CD4-positive, alpha-beta T cell treated with Interleukin-1 beta for 1 hour (primary cell): ENCODE results near the gene AGO4.
"Not testable (repeated sequence)": the region's sequence is repeated elsewhere in the genome, so short reads cannot be mapped to it uniquely, and the experiment has no call there.

Experiments
- DNase-seq, 2 donors: peaks; one replicate each; pipeline ENCODE4 v3.0.0-alpha.2; 2020 to 2022

The AGO4 gene

DNA sequence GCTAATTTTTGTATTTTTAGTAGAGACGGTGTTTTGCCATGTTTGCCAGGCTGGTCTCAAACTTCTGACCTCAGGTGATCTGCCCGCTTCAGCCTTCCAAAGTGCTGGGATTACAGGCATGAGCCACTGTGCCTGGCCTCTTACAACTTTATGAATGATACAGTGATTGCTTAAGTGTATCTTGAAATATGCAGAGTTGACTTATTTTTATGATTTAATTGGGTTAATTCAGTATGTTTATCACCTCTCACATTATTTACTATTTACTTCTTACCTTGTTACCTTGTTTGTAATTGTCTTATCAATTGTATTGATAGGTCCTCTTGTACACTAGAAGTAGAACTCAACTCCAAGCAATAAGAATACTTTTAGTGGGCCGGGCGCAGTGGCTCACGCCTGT is 4.9 kb downstream of the AGO4 start:
- DNase-seq = not testable (repeated sequence)

DNA sequence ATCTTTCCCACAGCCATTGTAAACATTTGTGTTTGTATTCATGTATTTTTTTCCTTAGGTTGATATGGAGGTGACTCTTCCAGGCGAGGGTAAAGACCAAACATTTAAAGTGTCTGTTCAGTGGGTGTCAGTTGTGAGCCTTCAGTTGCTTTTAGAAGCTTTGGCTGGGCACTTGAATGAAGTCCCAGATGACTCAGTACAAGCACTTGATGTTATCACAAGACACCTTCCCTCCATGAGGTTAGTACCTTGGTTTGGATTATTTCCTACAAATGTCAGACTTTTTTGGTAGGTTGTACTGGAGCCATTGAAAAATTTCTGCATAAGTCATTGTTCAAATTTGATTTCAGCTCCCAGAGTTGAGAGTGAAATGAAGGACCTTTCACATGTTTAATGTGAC is 17.4 kb downstream of the AGO4 start:
- DNase-seq = no peak

DNA sequence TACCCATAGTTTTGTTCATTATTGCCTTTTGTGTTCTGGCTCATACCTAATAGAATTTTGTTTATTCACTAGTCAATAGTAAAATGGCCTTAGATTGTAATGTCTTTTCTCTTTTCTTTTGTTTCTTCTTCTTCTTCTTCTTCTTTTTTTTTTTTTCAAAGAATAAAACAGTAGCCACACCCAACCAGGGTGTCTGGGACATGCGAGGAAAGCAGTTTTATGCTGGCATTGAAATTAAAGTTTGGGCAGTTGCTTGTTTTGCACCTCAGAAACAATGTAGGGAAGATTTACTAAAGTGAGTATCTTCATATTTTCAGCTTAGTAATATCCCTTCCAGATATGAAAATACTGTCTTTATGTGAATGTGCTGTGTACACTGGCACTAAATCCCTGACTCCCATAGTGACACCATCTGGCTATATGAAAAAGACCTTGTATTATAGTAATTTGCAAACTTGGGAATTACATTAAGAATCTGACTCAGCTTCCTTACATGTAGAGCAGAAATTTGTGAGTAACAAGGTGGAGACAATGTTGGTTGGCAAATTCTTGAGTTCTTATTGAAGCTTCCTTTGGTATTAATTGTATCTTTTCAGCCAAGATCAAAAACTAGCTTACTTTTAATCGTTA is 24.6 kb downstream of the AGO4 start:
- no peak for DNase-seq

DNA sequence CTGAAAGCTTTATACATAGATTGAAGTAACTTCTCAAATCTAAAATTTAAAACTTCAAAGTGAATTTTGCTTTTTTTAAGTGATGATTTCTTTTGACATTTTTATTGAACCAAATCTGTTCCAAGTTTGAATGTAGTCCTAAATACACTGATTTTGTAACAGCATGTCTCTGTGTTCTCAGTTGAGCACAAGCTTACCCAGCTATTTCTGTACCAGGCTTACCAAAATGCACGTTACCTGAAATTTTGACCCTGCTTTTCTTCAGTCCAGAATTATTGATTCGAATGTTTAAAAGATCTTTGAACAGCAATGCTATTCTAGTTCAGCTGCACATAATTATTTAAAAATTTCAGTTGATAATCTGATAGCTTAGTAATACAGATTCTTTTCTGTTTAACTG is 25.6 kb downstream of the AGO4 start:
- DNase-seq = no peak

DNA sequence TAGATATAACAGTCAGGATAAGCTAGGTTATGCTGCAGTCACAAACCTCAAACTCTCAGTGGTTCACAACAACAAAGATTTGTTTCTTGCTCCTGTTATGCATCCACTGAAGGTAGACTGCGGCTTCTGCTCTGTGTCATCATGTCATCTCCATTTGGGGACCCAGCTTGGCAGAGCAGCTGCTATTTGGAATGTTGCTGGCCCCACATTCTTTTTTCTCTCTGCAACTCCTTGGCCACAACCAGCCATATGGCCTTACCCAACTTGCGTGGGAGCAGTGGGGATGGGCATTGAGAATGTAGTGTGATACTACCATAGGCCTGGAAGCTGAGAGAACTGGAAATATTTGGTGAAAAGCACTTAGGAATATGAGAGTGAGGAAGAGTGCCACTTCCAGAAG is 26.4 kb downstream of the AGO4 start:
- no peak for DNase-seq

DNA sequence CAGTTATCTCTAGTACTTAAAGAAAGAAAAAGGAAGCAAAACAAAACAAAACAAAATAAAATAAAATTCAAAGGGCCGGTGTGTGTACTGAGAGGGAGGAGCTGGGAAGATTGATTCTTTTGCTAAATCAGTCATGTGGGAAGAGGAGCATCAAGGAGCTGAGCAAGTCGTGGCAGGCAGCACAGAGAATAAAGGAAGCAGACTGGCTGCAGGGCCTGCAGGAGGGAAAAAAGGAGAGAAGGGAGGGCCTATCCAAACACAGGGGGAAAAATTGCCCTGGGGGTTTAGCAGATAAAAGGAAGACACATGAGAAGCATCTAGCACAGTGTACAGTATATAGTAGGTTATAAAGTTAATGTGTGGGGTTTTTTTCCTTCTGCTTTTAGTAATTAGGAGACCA is 27.6 kb downstream of the AGO4 start:
- no peak for DNase-seq

DNA sequence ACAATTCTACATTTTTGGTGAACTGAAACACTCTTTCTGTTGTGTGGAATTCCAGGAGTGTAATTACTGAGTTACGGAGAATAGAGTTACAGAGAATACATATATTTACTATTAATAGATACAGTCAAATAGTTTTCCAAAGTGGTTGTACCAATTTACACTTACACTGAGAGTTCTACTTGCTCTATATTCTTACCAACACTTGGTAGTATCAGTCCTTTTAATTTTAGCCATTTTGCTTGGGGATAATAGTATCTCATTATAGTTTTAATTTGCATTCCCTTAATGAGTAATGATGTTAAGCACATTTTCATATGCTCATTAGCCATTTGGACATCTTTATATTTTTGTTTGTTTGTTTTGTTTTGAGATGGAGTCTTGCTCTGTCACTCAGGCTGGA is 28.9 kb downstream of the AGO4 start:
- DNase-seq = no peak

DNA sequence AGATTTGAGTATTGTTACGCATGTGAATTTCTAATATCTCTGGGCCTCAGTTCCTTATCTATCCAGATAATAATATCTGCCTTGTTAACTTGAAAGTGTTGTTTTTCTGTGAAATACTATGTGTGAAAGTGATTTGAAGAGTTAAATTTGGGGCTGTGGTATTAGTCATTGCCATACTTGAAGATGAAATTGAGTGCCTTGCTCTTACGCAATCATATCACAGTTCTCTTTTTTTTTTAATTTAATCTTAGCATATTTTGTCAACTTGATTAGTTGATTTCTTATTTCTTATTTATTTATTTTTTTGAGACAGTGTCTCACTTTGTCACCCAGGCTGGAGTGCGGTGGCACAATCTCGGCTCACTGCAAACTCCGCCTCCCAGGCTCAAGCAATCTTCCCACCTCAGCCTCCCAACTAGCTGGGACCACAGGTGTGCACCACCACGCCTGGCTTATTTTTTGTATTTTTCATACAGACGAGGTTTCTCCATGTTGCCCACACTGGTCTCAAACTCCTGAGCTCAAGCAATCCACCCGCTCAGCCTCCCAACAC is 31.0 kb downstream of the AGO4 start:
- no peak for DNase-seq

DNA sequence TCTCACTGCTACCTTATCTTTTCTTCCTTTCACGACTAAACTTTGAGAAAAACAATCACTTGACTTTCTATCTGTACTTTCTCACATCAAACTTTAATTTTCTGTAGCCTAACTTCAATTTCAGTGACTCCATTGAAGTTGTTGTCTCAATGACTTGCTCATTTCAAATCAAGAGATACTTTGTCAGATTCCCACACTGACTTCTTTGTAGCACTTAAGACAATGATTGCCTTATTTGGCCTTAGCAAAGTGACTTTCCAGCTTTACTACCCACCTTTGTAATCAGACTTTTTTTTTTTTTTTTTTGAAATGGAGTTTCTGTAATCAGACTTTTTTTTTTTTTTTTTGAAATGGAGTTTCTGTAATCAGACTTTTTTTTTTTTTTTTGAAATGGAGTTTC is 37.0 kb downstream of the AGO4 start:
- no peak for DNase-seq

DNA sequence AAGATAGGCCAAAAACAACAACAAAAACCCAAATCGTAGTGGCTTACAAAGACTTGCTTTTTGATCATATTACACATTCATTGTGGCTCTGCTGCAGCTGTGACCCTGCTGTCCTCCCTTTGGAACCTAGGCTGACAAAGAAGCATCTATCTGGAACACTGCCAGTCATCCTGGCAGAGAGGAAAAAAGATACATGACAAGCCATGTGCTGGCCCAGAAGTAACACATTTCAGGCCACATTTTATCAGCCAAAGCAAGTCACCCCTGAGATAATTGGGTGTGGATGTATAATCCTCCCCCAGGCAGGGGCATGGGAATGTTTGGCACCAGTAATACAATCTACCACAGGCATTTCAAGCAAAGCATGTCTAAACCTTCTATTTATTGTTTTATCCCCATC is 38.0 kb downstream of the AGO4 start:
- no peak for DNase-seq

DNA sequence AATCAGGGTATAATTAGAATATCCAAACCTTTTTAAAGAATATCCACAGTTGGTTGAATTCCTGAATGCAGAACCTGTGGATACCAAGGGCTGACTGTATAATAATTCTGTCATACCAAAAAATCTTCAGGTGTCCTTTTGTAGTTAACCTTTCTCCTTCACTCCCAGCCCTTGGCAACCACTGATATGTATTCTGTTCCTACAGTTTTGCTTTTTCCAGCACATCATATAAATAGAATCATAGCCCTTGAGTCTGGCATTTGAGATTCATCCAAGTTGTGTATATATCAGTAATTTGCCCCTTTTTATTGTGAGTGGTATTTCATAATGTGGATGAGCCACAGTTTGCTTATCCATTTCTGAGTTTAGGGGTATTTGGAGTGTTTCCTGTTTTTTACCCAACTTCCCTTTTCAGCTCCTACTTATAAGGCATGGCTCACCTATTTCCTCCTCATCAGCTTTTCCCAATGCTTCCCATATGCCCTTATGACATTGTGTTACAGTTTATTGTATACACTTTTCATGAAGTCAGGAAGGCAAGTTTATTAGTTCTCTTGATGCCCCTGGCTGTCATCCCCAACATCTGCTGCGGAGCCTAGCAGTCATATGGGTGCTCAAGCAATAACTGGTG is 40.2 kb downstream of the AGO4 start:
- DNase-seq = no peak

DNA sequence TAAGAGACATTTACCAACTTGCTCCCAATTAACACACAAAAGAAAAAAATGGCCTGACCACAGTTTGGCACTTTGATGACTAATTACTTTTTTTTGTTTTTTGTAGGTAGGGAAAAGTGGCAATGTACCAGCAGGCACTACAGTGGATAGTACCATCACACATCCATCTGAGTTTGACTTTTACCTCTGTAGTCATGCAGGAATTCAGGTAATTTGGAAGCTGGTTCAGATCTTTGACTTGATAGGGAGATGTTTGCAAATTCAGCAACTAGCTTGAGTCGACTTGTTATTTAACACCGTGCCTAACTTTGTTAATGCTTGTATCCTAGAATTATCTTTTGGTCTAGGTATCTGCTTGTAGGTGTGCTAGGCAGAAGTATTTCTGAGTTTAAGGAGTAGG is 42.2 kb downstream of the AGO4 start:
- no peak for DNase-seq

DNA sequence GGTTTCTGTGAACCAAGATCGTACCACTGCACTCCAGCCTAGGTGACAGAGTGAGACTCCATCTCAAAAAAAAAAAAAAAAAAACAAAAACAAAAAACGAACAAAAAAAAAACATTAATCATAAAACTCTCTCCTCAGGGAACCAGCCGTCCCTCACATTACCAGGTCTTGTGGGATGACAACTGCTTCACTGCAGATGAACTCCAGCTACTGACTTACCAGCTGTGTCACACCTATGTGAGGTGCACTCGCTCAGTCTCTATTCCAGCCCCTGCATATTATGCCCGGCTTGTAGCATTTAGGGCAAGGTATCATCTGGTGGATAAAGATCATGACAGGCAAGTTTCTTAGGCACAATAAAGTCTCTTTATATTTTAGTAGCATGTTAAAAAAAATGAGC is 42.9 kb downstream of the AGO4 start:
- no peak for DNase-seq

DNA sequence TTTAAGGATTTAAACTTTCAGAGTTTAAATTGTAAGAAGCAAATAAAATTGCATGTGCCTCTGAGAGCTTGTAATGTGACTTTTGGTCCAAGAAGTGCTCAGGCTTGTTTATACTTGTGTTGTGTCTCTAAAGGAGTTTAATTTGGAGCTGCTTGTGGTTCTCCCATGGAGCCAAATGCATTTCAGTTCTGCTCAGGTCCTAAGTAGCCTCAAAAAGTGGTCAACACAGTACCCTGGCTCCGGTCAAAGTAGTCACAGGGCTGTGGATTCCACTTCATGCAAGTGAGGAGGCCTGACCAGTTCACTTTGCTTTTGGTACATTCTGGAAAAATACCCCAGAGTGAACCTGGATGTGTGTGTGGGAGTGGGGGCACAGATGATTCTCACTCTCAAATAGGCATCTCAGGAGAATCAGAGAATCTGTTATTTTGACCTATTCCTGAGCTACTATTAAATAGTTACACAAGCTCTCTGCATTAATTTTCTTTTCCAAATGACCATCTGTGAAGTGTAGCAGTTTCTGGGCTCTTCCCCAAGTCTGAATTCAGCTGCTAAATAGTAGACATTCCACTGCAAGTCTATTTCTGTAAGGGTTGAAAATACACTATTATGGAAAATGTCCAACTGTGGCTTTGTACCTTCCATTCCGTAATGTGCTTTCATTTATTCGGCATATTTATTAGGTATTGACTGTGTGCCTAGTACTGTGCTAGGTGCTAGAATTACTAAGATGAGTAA is 43.5 kb downstream of the AGO4 start:
- no peak for DNase-seq

DNA sequence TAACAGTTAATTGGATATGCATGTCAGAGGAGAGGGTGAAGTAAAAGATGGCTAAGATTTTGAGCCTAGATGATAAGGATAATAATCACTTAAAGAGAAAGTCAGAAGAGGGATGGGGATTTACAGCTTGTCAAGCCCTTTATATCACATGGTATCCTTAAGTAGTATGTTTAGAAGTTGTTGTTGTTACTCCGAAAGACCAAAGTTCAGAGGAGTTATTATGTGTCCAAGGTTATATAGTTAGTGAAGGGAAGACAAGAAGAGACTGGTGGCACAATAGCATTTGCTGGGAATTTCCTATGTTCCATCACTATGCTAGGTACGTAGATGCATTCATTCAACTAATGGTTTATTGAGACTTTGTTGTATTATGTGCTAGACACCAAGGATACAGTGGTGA is 44.4 kb downstream of the AGO4 start:
- no peak for DNase-seq

DNA sequence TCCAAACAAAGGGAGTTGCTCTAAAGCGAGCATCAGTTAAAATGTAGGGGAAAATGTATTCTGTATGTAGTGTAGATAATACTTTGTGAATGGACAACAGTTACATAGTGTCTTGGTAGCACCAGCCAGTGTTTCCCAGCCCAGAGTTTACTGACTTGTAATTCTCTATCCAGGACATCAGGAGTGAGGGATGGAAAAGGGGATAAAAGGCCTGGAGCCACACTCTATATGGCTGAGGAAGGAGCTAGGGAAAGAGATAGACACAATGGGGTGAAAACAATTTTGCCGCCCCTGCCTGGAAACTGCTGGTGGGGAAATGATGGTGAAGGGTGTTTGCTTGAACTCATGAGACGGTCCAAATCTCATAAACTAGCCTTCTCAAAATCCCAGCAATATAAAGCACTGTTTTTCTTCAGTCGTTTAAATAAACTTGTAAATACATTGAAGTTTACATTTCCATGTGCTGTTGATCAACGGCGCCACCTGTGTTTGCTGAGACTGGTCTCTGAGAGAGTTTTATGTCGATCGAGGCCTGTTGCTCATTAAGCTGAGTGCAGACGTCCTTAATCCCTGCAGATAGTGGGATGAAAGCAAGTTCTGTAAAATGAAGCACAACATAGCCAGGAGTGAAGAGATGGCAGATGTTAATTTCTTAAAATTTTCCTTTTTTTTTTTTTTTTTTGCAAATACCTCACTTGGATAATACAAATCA is 47.3 kb downstream of the AGO4 start:
- no peak for DNase-seq

DNA sequence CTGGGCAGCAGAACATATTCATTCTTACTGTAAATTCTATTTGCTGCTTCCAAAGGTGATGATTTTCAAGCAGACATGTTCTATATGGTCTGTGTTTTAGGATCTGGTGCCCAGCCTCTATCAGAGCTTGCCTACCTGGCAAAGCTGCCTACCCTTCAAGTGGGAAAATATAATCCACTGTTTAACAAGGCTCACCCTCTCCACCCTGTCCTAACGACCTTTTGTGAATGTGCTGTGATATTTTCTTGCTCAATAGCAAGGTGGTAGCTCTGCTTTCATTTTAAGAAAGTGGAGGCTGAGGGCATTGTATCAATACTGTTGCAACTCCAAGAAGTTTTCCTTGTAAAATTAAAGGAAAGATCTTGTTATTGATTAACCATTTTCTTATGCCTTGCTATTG is 49.1 kb downstream of the AGO4 start:
- DNase-seq = no peak

DNA sequence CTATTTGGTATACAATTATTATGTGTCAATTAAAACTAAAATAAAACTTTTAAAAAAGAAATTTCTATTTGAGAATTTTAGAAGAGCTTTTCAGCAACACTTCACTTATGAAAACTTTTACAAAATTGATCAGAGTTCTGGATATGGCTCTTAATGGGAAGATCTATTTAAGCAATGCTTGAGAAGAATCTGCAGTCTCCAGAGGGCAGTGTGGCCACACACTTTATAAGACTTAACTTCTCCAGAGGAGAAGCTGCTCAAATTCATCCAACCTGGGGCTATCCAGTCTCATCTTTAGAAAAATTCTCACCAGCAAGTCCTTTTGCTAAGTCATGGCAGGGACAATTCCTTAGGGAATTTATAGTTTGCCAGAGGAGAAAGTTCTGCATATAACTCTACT is 50.0 kb downstream of the AGO4 start:
- no peak for DNase-seq

DNA sequence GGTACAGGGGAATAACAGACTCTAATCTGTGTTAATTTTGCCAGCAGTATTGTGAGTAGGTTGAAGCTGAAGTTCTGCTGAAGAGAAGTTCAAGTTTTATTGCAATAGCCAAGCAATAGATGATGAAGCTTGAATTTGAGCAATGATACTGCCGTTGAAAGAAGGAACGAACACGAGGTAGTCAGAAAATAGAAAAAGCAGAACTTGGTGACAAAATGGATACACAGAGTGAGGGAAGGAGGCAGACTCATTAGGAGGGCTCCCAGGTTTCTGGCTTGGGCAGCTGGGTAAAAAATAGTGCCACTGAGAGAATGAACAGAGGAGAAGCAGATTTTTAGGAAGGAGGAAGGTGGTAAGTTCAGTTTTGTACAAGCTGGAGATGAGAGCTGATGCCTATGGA is 52.9 kb downstream of the AGO4 start:
- no peak for DNase-seq

DNA sequence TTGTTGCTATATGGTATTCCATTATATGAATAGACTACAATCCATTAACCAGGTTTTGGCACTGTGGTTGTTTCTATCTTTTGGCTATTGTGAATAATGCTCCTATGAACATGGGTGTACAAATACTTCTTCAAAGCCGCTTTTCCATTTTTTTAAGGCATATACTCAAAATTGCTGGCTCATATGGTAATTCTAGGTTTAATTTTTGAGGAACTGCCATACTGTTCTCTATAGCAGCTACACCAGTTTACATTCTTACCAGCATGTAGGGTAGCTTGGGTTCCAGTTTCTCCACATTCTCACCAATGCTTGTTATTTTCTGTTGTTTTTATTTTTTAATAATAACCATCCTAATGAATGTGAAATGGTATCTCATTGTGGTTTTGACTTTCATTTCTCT is 55.3 kb downstream of the AGO4 start:
- no peak for DNase-seq

DNA sequence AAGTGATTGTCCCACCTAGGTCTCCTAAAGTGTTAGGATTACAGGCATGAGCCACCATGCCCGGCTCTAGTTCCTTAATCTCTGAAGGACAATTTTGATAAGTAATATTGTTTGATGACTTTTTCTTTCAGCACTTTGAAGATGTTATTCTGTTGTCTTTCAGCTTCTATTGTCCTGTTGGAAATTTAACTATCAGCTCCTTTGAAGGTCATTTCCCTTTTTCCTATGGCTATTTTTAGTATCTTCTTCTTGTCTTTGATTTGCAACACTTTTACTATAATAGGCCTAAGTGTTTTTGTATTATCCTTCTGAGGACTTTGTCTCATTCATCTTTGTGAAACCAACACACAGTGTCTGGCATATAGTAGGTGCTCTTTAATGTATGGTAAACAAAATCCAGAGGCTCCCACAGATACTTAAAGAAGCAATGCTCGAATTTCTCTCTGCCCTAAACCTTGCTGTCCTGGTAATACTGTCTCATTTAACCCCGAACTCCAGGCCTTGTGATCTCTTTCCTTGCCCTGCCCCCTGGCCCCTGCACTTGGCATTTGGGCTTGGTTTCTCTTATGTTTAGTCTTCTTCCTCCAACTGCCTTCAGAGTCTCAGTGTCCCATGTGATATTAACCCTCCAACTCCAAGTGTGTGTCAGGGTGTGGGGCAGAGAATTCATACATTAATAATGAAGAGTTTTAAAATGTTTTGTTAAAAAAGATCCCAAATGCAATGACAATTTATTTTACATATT is 56.2 kb downstream of the AGO4 start:
- no peak for DNase-seq

DNA sequence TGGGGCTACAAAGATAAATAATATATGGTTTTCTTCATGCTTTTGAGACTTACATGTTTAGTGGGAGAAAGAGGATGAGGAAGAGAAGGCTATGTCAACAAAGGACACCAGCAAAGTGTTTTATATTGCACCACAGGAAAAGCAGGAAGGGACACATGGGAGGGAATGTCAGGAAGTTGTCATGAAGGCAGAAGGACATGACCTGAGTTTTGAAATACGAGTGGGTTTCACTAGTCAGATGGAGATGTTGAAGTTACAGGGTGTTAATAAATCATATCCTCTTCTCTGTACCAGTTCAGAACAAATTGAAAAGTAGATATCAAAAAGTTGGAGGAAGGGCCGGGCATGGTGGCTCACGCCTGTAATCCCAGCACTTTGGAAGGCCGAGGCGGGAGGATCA is 57.0 kb downstream of the AGO4 start:
- DNase-seq = no peak

DNA sequence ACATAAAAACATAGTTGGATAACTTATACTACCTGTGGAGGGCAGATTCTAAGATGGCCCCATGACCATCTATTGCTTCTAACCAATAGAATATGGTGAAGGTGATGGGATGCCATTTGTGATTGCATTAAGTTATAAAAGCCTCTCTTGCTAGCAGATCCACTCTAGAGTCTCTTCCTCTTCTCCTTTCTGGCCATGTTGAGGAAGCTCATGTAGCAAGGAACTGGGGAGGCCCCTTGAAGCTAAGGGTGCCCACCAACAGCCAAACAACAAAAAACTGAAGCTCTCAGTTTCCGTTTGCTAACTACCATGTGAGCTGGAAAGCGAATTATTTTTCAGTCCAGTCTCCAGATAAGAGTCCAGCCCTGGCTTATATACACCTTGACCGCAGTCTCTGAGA is 59.2 kb downstream of the AGO4 start:
- no peak for DNase-seq
